ENCODE measurements around the gene MED25. TPM values are rescaled to one million over a fixed set of nuclear protein-coding genes. Genes with fewer than 3 reads are reported as not detected.
A peak's percentile ranks its signal among the peaks of the same experiment; 100 is the strongest.

The MED25 gene
- total and polyA plus RNA-seq, 9 of the 15 experiments (the other 6 are each of a cell fraction or from before 2014, with no cell fraction given), result 4.1 to 93.9 (median 19.3) TPM

DNA sequence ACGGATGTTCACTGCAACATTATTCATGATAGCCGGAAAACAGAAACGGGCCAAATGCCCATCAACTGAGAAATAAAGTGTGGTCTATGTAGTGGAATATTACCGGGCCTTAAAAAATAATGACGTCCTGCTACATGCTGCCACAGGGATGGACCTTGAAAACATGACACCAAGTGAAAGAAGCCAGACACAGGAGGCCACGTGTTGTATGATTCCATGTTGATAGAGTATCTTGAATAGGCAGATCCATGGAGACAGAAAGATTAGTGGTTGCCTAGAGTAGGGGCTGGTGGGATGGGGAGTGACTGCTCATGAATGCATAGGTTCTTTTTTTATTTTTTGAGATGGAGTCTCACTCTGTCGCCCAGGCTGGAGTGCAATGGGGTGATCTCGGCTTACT lies 47.6 kb upstream of the MED25 start (continued):
- TF ChIP-seq, protein P1, sequence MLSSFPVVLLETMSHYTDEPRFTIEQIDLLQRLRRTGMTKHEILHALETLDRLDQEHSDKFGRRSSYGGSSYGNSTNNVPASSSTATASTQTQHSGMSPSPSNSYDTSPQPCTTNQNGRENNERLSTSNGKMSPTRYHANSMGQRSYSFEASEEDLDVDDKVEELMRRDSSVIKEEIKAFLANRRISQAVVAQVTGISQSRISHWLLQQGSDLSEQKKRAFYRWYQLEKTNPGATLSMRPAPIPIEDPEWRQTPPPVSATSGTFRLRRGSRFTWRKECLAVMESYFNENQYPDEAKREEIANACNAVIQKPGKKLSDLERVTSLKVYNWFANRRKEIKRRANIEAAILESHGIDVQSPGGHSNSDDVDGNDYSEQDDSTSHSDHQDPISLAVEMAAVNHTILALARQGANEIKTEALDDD (IDR thresholded peaks at IDR 0.05), result no peak
- TF ChIP-seq, protein P2, sequence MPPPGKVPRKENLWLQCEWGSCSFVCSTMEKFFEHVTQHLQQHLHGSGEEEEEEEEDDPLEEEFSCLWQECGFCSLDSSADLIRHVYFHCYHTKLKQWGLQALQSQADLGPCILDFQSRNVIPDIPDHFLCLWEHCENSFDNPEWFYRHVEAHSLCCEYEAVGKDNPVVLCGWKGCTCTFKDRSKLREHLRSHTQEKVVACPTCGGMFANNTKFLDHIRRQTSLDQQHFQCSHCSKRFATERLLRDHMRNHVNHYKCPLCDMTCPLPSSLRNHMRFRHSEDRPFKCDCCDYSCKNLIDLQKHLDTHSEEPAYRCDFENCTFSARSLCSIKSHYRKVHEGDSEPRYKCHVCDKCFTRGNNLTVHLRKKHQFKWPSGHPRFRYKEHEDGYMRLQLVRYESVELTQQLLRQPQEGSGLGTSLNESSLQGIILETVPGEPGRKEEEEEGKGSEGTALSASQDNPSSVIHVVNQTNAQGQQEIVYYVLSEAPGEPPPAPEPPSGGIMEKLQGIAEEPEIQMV (tag; conservative IDR thresholded peaks at IDR 0.05; ENCODE audit: low read depth), result no peak
- TF ChIP-seq HNRNPK (IDR thresholded peaks at IDR 0.05; ENCODE audit: low read depth, low read length, poor library complexity, severe bottlenecking), result no peak
- TF ChIP-seq MTA2 (IDR thresholded peaks at IDR 0.05; ENCODE audit: low read depth), result no peak
- TF ChIP-seq CBFA2T3 (IDR thresholded peaks at IDR 0.05), result peak; percentile 72
- TF ChIP-seq, protein P3, sequence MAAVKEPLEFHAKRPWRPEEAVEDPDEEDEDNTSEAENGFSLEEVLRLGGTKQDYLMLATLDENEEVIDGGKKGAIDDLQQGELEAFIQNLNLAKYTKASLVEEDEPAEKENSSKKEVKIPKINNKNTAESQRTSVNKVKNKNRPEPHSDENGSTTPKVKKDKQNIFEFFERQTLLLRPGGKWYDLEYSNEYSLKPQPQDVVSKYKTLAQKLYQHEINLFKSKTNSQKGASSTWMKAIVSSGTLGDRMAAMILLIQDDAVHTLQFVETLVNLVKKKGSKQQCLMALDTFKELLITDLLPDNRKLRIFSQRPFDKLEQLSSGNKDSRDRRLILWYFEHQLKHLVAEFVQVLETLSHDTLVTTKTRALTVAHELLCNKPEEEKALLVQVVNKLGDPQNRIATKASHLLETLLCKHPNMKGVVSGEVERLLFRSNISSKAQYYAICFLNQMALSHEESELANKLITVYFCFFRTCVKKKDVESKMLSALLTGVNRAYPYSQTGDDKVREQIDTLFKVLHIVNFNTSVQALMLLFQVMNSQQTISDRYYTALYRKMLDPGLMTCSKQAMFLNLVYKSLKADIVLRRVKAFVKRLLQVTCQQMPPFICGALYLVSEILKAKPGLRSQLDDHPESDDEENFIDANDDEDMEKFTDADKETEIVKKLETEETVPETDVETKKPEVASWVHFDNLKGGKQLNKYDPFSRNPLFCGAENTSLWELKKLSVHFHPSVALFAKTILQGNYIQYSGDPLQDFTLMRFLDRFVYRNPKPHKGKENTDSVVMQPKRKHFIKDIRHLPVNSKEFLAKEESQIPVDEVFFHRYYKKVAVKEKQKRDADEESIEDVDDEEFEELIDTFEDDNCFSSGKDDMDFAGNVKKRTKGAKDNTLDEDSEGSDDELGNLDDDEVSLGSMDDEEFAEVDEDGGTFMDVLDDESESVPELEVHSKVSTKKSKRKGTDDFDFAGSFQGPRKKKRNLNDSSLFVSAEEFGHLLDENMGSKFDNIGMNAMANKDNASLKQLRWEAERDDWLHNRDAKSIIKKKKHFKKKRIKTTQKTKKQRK (IDR thresholded peaks at IDR 0.05; ENCODE audit: borderline replicate concordance, low read depth, low read length), result no peak
- TF ChIP-seq POLR2AphosphoS2 (IDR thresholded peaks at IDR 0.05; ENCODE audit: low read length), result no peak
- TF ChIP-seq XRCC3 (IDR thresholded peaks at IDR 0.05), result no peak
- no peak for TF ChIP-seq ZC3H4 (CRISPR knock-in tag; IDR thresholded peaks at IDR 0.05; ENCODE audit: borderline replicate concordance)
- no peak for TF ChIP-seq ELF1 (tag; IDR thresholded peaks at IDR 0.05)
- TF ChIP-seq, protein P4, sequence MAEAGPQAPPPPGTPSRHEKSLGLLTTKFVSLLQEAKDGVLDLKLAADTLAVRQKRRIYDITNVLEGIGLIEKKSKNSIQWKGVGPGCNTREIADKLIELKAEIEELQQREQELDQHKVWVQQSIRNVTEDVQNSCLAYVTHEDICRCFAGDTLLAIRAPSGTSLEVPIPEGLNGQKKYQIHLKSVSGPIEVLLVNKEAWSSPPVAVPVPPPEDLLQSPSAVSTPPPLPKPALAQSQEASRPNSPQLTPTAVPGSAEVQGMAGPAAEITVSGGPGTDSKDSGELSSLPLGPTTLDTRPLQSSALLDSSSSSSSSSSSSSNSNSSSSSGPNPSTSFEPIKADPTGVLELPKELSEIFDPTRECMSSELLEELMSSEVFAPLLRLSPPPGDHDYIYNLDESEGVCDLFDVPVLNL (CRISPR knock-in tag; IDR thresholded peaks at IDR 0.05; ENCODE audit: low read depth), result no peak

Measured in K562 (cell line).